Ureter (tissue), 1 donor: ENCODE data around the gene SOX5. TPM values are rescaled to one million over a fixed set of nuclear protein-coding genes. Genes with fewer than 3 reads are reported as not detected.

ENCODE experiments used
- DNase-seq: peaks from one replicate; pipeline ENCODE4 v3.0.0-alpha.2; 2020; ENCODE audit warnings: low spot score
- total RNA-seq: library from RNA; stranded (reverse); gene quantifications from one replicate; pipeline ENCODE4 v1.2.4, GENCODE V29; 2023
- donor health status: DM: yes; HTN: yes; CAD: no.

Gene SOX5
- total RNA-seq, 1 donor from 2014 or later, result 23.5 TPM

DNA sequence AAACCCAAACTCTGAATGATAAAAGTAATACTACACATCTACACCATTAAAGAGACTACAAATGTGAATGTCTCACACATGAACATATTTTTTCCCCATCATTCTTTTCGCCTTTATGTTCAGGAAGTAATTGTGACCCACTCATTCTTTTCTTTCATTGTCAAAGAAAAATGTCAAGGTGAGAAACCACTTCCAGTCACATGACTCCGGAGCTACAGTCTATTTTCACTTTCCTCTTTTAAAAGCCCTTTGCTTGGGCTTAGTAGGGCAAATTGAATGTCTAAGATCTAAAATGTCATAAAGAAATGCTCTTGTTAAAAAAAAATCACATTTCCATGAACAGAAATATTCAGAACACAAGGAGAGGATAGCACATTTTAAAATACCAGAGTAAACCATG, 461.3 kb downstream of the SOX5 start:
- DNase-seq, result no peak

DNA sequence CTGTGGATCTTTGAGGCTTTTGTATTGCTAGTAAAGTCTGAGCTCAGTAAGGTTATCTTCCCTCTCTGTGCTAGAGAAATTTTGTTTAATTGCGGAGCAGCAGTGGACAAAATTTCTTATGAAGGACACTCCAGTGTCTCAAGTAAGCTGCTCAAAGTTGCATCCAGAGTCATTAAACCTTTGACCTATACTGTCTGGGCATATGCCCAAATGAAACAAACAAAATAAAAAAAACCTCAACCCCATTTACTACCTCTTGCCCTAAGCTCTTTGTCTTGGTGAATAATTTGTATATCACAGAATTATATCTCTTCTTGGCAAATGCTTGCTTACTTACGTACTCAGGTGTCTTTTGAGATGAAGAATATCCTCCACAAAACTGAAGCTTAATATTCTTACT, 465.2 kb downstream of the SOX5 start:
- no peak for DNase-seq

GRCh38 chr12:23482571-23482970, 466.9 kb downstream of the SOX5 start:
- DNase-seq, result no peak
